ENCODE results near the gene RPS6KA1. TPM values are rescaled to one million over a fixed set of nuclear protein-coding genes. Genes with fewer than 3 reads are reported as not detected.
"Not testable (repeated sequence)": the region's sequence is repeated elsewhere in the genome, so short reads cannot be mapped to it uniquely, and the experiment has no call there.

RPS6KA1 gene
- polyA plus RNA-seq, 1 experiment: 3.2 TPM

DNA sequence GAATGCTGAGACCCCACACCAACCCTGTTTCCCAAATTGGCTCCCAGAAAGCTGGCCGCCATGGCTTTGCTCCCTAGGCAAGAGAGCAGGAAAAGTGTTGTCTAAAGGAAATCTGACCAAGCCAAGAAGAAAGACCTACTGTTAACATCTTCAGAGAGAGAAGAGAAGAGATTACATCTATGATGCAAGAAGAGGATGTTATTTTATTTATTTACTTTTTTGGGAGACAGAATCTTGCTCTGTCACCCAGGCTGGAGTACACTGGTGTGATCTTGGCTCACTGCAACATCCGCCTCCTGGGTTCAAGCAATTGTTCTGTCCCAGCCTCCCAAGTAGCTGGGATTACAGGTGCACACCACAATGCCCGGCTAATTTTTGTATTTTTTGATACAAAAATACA lies 35.6 kb upstream of the RPS6KA1 start:
- no peaks in the 10 kb centered on the region for H3K36me3 ChIP-seq (ENCODE audit: control insufficient read depth, insufficient read depth, low read length)
- no peaks in the 10 kb centered on the region for H3K27me3 ChIP-seq (ENCODE audit: control insufficient read depth, insufficient read depth, low read length)
- H3K4me3 ChIP-seq (ENCODE audit: low read depth, low read length): no peak overlapping the region
- DNase-seq (ENCODE audit: low read depth): no peak
- TF ChIP-seq, protein P1, sequence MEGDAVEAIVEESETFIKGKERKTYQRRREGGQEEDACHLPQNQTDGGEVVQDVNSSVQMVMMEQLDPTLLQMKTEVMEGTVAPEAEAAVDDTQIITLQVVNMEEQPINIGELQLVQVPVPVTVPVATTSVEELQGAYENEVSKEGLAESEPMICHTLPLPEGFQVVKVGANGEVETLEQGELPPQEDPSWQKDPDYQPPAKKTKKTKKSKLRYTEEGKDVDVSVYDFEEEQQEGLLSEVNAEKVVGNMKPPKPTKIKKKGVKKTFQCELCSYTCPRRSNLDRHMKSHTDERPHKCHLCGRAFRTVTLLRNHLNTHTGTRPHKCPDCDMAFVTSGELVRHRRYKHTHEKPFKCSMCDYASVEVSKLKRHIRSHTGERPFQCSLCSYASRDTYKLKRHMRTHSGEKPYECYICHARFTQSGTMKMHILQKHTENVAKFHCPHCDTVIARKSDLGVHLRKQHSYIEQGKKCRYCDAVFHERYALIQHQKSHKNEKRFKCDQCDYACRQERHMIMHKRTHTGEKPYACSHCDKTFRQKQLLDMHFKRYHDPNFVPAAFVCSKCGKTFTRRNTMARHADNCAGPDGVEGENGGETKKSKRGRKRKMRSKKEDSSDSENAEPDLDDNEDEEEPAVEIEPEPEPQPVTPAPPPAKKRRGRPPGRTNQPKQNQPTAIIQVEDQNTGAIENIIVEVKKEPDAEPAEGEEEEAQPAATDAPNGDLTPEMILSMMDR (IDR thresholded peaks at IDR 0.05; ENCODE audit: insufficient read depth, low read depth, low read length): no peak
- ChIA-PET POLR2A (no interaction called here), CTCF (interaction anchor here (0.9 kb wide), 1 partner anchor 22 kb away, joined by 3 read pairs; the partner anchor contains the start of gene HMGN2)

DNA sequence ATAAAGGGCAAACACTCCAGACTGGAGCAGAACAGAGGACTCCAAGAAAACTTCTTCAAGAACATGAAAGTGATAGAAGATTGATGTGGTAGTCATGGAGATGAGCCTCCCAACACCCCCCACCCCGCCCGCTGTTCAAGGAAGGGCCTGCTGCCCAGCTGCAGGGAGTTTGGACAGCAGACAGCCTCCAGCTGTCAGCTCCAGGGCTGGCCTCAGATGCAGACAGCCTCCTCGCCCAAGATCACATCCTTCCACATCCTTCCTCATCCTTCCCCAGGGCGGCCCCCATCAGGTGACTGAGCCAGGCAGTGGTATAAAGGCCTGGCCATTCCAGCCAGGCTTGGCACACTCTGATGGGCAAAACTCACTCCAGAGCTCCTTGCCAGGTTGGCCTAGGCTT lies 32.7 kb upstream of the RPS6KA1 start:
- Histone ChIP-seq H3K36me3 (ENCODE audit: control insufficient read depth, insufficient read depth, low read length) (no peaks in the 10 kb centered on the region), H3K27me3 (ENCODE audit: control insufficient read depth, insufficient read depth, low read length) (no peaks in the 10 kb centered on the region), H3K4me3 (ENCODE audit: low read depth, low read length) (no peak overlapping the region)
- CTCF ChIA-PET: interaction anchor here (0.6 to 0.8 kb wide), 2 partner anchors 101 to 976 kb away, joined by 3 to 7 read pairs; no protein-coding TSS in a partner anchor
- DNase-seq (ENCODE audit: low read depth): no peak
- TF ChIP-seq, protein P1 (IDR thresholded peaks at IDR 0.05; ENCODE audit: insufficient read depth, low read depth, low read length): no peak
- POLR2A ChIA-PET: no interaction called here

DNA sequence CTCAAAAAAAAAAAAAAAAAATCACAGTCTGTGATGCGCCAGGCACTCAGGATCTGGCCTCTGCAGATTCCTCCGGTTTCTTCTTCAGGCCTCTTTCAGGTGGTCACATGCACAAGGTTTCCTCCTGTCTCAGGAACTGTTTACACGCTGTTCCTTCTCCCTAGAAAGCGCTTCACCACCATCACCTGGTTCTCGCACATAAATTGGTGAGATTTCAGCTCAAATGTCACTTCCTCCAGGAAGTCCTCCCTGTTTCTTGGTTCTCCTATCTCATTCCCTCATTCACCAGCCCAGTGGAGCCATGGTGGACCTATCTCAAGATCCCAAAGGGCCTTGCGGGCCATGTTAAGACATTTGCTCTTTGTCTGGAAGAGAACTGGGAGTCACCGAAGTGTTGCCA lies 30.7 kb upstream of the RPS6KA1 start:
- TF ChIP-seq, protein P1 (IDR thresholded peaks at IDR 0.05; ENCODE audit: insufficient read depth, low read depth, low read length): no peak
- no peaks in the 10 kb centered on the region for H3K36me3 ChIP-seq (ENCODE audit: control insufficient read depth, insufficient read depth, low read length)
- H3K27me3 ChIP-seq (ENCODE audit: control insufficient read depth, insufficient read depth, low read length): no peaks in the 10 kb centered on the region
- CTCF ChIA-PET: interaction anchor here (0.6 to 2.8 kb wide), 7 partner anchors 13 to 388 kb away, joined by 3 to 16 read pairs (median 5); no protein-coding TSS in a partner anchor
- POLR2A ChIA-PET: no interaction called here
- no peak overlapping the region for H3K4me3 ChIP-seq (ENCODE audit: low read depth, low read length)
- DNase-seq (ENCODE audit: low read depth): no peak

DNA sequence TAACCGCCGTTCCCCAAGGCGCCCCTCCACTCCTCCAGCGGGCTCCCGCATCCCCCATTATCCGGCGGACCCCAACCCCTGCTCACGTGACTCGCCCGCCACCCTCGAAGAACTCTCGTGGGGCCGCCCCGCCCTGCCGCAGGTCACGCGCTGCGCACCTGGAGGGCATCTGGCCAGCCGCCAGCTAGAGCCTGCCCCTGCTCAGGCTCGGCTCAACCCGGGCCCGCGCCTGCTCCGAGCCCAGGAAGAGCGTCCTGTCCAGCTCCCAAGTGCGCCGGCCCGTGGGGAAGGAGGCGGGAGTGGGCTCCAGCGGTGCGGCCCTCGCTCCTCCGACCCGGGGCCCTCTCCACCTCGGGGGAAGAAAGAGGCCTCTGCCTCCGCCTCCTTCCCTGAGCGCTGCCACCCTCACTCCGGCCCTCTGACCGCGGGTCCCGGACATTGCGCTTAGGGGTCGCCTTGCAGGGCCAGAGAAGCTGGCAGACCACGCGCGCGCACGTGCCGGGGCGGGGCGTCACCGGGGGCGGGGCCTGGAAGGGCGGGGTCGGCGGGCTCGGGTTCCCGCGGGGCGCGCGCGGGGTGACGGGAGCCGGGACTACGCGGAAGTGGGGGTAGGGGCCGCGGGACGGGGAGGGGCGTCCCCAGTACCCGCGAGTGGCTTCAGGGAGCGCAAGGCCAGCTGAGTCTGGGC lies 28.9 kb upstream of the RPS6KA1 start:
- peak overlapping the region; percentile 87 for H3K4me3 ChIP-seq (ENCODE audit: low read depth, low read length)
- no peaks in the 10 kb centered on the region for H3K27me3 ChIP-seq (ENCODE audit: control insufficient read depth, insufficient read depth, low read length)
- no peaks in the 10 kb centered on the region for H3K36me3 ChIP-seq (ENCODE audit: control insufficient read depth, insufficient read depth, low read length)
- DNase-seq (ENCODE audit: low read depth): no peak
- TF ChIP-seq, protein P1 (IDR thresholded peaks at IDR 0.05; ENCODE audit: insufficient read depth, low read depth, low read length): no peak
- POLR2A ChIA-PET: interaction anchor here (1.0 kb wide), 1 partner anchor 18 kb away, joined by 3 read pairs; no protein-coding TSS in a partner anchor
- CTCF ChIA-PET: interaction anchor here (0.6 to 2.8 kb wide), 28 partner anchors 10 to 608 kb away, joined by 3 to 18 read pairs (median 4); partner anchors contain the start of gene RPS6KA1

DNA sequence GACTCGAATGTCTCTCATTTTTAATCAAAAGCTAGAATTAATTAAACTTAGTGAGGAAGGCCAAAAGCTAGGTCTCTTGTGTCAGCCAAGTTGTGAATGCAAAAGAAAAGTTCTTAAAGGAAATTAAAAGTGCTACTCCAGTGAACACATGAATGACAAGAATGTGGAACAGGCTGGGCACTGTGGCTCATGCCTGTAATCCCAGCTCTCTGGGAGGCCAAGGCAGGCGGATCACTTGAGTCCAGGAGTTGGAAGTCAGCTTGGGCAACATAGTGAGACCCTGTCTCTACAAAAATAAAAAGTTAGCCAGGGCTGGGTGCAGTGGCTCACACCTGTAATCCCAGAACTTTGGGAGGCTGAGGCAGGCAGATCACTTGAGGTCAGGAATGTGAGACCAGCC lies 18.9 kb upstream of the RPS6KA1 start:
- H3K4me3 ChIP-seq (ENCODE audit: low read depth, low read length); DNase-seq (ENCODE audit: low read depth); H3K27me3 ChIP-seq (ENCODE audit: control insufficient read depth, insufficient read depth, low read length); H3K36me3 ChIP-seq (ENCODE audit: control insufficient read depth, insufficient read depth, low read length); POLR2A ChIA-PET: not testable (repeated sequence)
- CTCF ChIA-PET: interaction anchor here (1.3 to 1.7 kb wide), 2 partner anchors 11 to 28 kb away, joined by 3 to 6 read pairs; no protein-coding TSS in a partner anchor

- H3K36me3 ChIP-seq (ENCODE audit: control insufficient read depth, insufficient read depth, low read length); DNase-seq (ENCODE audit: low read depth); H3K27me3 ChIP-seq (ENCODE audit: control insufficient read depth, insufficient read depth, low read length); POLR2A ChIA-PET; H3K4me3 ChIP-seq (ENCODE audit: low read depth, low read length): not testable (repeated sequence)
- CTCF ChIA-PET: interaction anchor here (1.8 kb wide), 1 partner anchor 15 kb away, joined by 6 read pairs; no protein-coding TSS in a partner anchor
Measured at GRCh38 chr1:26515836-26516235, 13.7 kb upstream of the RPS6KA1 start.
